Muscle layer of duodenum (tissue), 2 donors: ENCODE results near the gene FBN2.
"Not testable (repeated sequence)": the region's sequence is repeated elsewhere in the genome, so short reads cannot be mapped to it uniquely, and the experiment has no call there.

ENCODE experiments used
- H3K27ac ChIP-seq: one replicate; pipeline ENCODE4 v1.7.0; 2013; ENCODE audit warnings: mild to moderate bottlenecking, low read length
- H3K27me3 ChIP-seq: one replicate; pipeline ENCODE4 v1.7.0; 2013; ENCODE audit warnings: low read depth, mild to moderate bottlenecking, control low read depth, low read length
- H3K36me3 ChIP-seq, 2 donors: one replicate each; pipeline ENCODE4 v1.7.0; 2013; ENCODE audit warnings: low read length in 2 of 2, control low read depth in 1 of 2, mild to moderate bottlenecking in 1 of 2; ENCODE audit not compliant: insufficient read depth in 2 of 2, control insufficient read depth in 1 of 2
- H3K4me1 ChIP-seq, 2 donors: one replicate each; pipeline ENCODE4 v1.7.0; 2013; ENCODE audit warnings: low read length in 2 of 2, mild to moderate bottlenecking in 2 of 2, control low read depth in 1 of 2, moderate library complexity in 1 of 2; ENCODE audit not compliant: insufficient read depth in 2 of 2, control insufficient read depth in 1 of 2
- H3K4me3 ChIP-seq, 2 donors: one replicate each; pipeline ENCODE4 v1.7.0; 2013; ENCODE audit warnings: low read length in 2 of 2, low read depth in 1 of 2, mild to moderate bottlenecking in 1 of 2
- H3K9me3 ChIP-seq, 2 donors: one replicate each; pipeline ENCODE4 v1.7.0; 2013; ENCODE audit warnings: low read length in 2 of 2, control low read depth in 1 of 2, mild to moderate bottlenecking in 1 of 2; ENCODE audit not compliant: control insufficient read depth in 1 of 2
- donor health status: healthy.

The FBN2 gene

GRCh38 chr5:128532776-128533175, 5.3 kb downstream of the FBN2 start:
- H3K4me1 ChIP-seq, result peaks cover 0 to 7% of the 10 kb centered on the region in 2 donors
- no peak overlapping the region for H3K27ac ChIP-seq
- no peaks in the 10 kb centered on the region for H3K27me3 ChIP-seq
- no peaks in the 10 kb centered on the region for H3K9me3 ChIP-seq
- H3K36me3 ChIP-seq, result no peaks in the 10 kb centered on the region
- H3K4me3 ChIP-seq, result no peak overlapping the region

DNA sequence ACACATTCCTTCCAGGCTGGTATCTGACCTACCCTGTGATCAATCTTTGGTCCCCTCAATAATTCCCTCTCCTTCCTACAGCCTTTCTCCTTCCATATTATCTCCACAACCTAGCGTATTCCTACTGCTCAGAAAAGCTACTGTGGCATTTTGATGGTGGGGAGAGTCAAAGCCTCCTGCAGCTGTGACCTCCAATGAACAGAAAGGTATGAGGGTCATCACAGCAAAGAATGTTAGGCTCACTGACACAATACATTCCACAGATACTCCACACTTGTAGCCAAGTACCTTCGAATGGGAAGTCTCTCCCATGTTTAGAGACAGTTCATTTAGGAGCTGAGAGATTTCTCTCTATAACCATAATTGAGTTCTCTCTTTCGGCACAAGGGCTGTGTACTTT, 5.9 kb downstream of the FBN2 start:
- no peaks in the 10 kb centered on the region for H3K9me3 ChIP-seq
- no peak overlapping the region for H3K4me3 ChIP-seq
- no peak overlapping the region for H3K27ac ChIP-seq
- peaks cover 0 to 3% of the 10 kb centered on the region in 2 donors for H3K4me1 ChIP-seq
- no peaks in the 10 kb centered on the region for H3K36me3 ChIP-seq
- H3K27me3 ChIP-seq, result no peaks in the 10 kb centered on the region

- no peaks in the 10 kb centered on the region for H3K36me3 ChIP-seq
- H3K27ac ChIP-seq, result no peak overlapping the region
- no peaks in the 10 kb centered on the region for H3K9me3 ChIP-seq
- H3K4me1 ChIP-seq, result no peaks in the 10 kb centered on the region
- no peaks in the 10 kb centered on the region for H3K27me3 ChIP-seq
- H3K4me3 ChIP-seq, result no peak overlapping the region
Observed at GRCh38 chr5:128528637-128529255, 9.3 kb downstream of the FBN2 start.

GRCh38 chr5:128528126-128528525, 9.9 kb downstream of the FBN2 start:
- H3K27me3 ChIP-seq, result no peaks in the 10 kb centered on the region
- no peaks in the 10 kb centered on the region for H3K9me3 ChIP-seq
- no peaks in the 10 kb centered on the region for H3K4me1 ChIP-seq
- no peaks in the 10 kb centered on the region for H3K36me3 ChIP-seq
- no peak overlapping the region for H3K4me3 ChIP-seq
- H3K27ac ChIP-seq, result no peak overlapping the region

GRCh38 chr5:128527077-128527476, 11.0 kb downstream of the FBN2 start:
- H3K4me1 ChIP-seq, result no peaks in the 10 kb centered on the region
- no peak overlapping the region for H3K27ac ChIP-seq
- no peaks in the 10 kb centered on the region for H3K27me3 ChIP-seq
- no peak overlapping the region for H3K4me3 ChIP-seq
- H3K9me3 ChIP-seq, result no peaks in the 10 kb centered on the region
- H3K36me3 ChIP-seq, result no peaks in the 10 kb centered on the region

GRCh38 chr5:128522336-128522735, 15.7 kb downstream of the FBN2 start:
- no peaks in the 10 kb centered on the region for H3K36me3 ChIP-seq
- no peaks in the 10 kb centered on the region for H3K9me3 ChIP-seq
- H3K4me1 ChIP-seq, result no peaks in the 10 kb centered on the region
- no peaks in the 10 kb centered on the region for H3K27me3 ChIP-seq
- no peak overlapping the region for H3K27ac ChIP-seq
- no peak overlapping the region for H3K4me3 ChIP-seq

GRCh38 chr5:128519827-128520226, 18.2 kb downstream of the FBN2 start:
- H3K9me3 ChIP-seq, result no peaks in the 10 kb centered on the region
- no peak overlapping the region for H3K27ac ChIP-seq
- no peaks in the 10 kb centered on the region for H3K27me3 ChIP-seq
- H3K4me3 ChIP-seq, result no peak overlapping the region
- no peaks in the 10 kb centered on the region for H3K36me3 ChIP-seq
- no peaks in the 10 kb centered on the region for H3K4me1 ChIP-seq

DNA sequence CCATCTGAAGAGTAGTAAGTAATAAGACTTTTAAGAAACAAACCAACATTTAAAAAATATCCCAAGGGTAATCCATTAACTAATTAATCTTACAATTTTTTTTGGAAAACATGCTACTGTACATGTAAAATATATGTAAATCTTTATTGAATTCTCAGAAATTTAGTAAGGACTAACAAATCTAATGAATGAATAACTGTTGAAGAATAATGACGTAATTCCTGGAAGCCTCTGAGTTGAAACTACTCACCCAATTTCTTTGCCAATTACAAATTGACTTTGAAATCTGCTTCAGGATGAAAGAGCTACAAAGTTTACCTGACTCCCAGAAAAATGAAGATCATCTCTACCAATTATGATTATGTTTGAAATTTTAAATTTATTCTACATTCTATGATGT, 21.1 kb downstream of the FBN2 start:
- no peaks in the 10 kb centered on the region for H3K27me3 ChIP-seq
- no peak overlapping the region for H3K27ac ChIP-seq
- no peaks in the 10 kb centered on the region for H3K36me3 ChIP-seq
- no peaks in the 10 kb centered on the region for H3K9me3 ChIP-seq
- H3K4me3 ChIP-seq, result no peak overlapping the region
- H3K4me1 ChIP-seq, result no peaks in the 10 kb centered on the region

- Histone ChIP-seq H3K4me3 (no peak overlapping the region), H3K9me3 (no peaks in the 10 kb centered on the region), H3K27me3 (no peaks in the 10 kb centered on the region), H3K27ac (no peak overlapping the region), H3K36me3 (no peaks in the 10 kb centered on the region), H3K4me1 (no peaks in the 10 kb centered on the region)
Observed at GRCh38 chr5:128513806-128514205, 24.2 kb downstream of the FBN2 start.

GRCh38 chr5:128512894-128513293, 25.2 kb downstream of the FBN2 start:
- H3K36me3 ChIP-seq, result no peaks in the 10 kb centered on the region
- H3K27me3 ChIP-seq, result no peaks in the 10 kb centered on the region
- no peaks in the 10 kb centered on the region for H3K9me3 ChIP-seq
- no peak overlapping the region for H3K4me3 ChIP-seq
- no peak overlapping the region for H3K27ac ChIP-seq
- no peaks in the 10 kb centered on the region for H3K4me1 ChIP-seq

DNA sequence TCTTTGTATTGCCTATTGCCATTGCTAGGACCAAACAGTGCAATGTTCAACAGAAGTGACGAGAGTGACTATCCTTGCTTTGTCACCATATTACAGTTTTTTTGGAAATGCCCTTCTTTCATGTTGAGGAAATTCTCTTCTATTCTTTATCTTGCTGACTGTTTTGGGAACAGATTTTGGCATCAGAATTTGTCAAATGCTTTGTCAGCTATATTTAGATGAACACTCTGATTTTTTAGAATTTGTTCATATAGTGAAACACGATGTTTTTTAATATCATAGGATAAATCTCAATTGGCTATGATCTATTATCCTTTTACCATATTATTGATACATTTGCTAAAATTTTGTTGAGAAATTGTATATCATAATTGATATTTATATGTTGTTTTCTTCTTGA, 31.4 kb downstream of the FBN2 start:
- Histone ChIP-seq H3K9me3 (no peaks in the 10 kb centered on the region), H3K27me3 (no peaks in the 10 kb centered on the region), H3K4me1 (no peaks in the 10 kb centered on the region), H3K27ac (no peak overlapping the region), H3K36me3 (no peaks in the 10 kb centered on the region), H3K4me3 (no peak overlapping the region)

DNA sequence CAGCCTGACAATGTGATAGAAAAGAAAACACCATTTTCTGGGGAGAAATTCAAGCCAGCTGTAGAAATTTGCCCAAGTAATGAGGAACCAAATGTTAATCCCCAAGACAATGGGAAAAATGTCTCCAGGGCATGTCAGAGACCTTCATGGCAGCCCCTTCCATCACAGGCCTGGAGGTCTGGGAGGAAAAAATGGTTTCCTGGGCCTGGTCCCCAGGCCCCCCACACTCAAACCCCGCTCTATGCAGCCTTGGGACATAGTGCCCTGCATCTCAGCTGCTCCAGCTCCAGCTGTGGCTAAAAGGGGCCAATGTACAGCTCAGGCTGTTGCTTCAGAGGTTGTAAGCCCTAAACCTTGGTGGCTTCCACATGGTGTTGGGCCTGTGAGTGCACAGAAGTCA, 34.3 kb downstream of the FBN2 start:
- H3K36me3 ChIP-seq, H3K9me3 ChIP-seq, H3K4me1 ChIP-seq, H3K4me3 ChIP-seq, H3K27me3 ChIP-seq, H3K27ac ChIP-seq: not testable (repeated sequence)
